H1 (cell line): ENCODE measurements around the gene ZMIZ1. TPM values are rescaled to one million over a fixed set of nuclear protein-coding genes. Genes with fewer than 3 reads are reported as not detected.

Experiments used
- CTCF ChIA-PET: fragments of 300-600 bp; sonication (Branson Sonifier 250); formaldehyde crosslinking; loops from one replicate; lab custom pipeline; 2021; ENCODE audit not compliant: partially characterized antibody; lab: Charles Lee
- POLR2A ChIA-PET: fragments of 300-600 bp; sonication (Branson Sonifier 250); formaldehyde crosslinking; loops from one replicate; lab custom pipeline; 2021; ENCODE audit warnings: inconsistent platforms; ENCODE audit not compliant: partially characterized antibody; lab: Charles Lee
- DNase-seq, 2 experiments: peaks; one replicate each; pipeline versions ENCODE4 v3.0.0 to v3.0.0-alpha.2; 2010 to 2022; ENCODE audit warnings: low spot score in 2 of 2, low read depth in 1 of 2, mixed read lengths in 1 of 2
- FAIRE-seq: peaks from 2 replicates; lab custom pipeline; 2011; peaks lifted over from hg19 to GRCh38; lab: Jason Lieb, UNC
- H2AFZ ChIP-seq: 2 replicates; pipeline ENCODE4 v1.8.1; 2012; ENCODE audit warnings: low read length, inconsistent platforms
- H2AK5ac ChIP-seq: 2 replicates; pipeline ENCODE4 v1.6.1; 2013; ENCODE audit warnings: low read depth, low read length
- H2BK120ac ChIP-seq: replicated peaks from 2 replicates; pipeline ENCODE3; 2013; ENCODE audit warnings: low read depth, low read length, inconsistent platforms
- H2BK12ac ChIP-seq: 2 replicates; pipeline ENCODE4 v1.6.1; 2013; ENCODE audit warnings: low read depth, low read length
- H2BK15ac ChIP-seq: 2 replicates; pipeline ENCODE4 v1.6.1; 2013; ENCODE audit warnings: low read length
- H2BK20ac ChIP-seq: 2 replicates; pipeline ENCODE4 v1.6.1; 2013; ENCODE audit warnings: low read length
- H2BK5ac ChIP-seq: 2 replicates; pipeline ENCODE4 v1.6.1; 2013; ENCODE audit warnings: low read depth, low read length
- H3K14ac ChIP-seq: 2 replicates; pipeline ENCODE4 v1.6.1; 2013; ENCODE audit warnings: inconsistent platforms; ENCODE audit not compliant: insufficient read length
- H3K18ac ChIP-seq: 2 replicates; pipeline ENCODE4 v1.6.1; 2013; ENCODE audit warnings: low read length; ENCODE audit errors: extremely low read depth
- H3K23ac ChIP-seq: 2 replicates; pipeline ENCODE4 v1.6.1; 2013; ENCODE audit warnings: inconsistent platforms; ENCODE audit not compliant: insufficient read length
- H3K23me2 ChIP-seq: 2 replicates; pipeline ENCODE4 v1.6.1; 2013; ENCODE audit warnings: low read depth, low read length
- H3K27ac ChIP-seq: 2 replicates; pipeline ENCODE4 v1.6.1; 2011; ENCODE audit warnings: low read depth, low read length, inconsistent platforms
- H3K27me3 ChIP-seq, 4 experiments: replicated peaks in 1 of 4; 1 replicate in 1 of 4; 2 replicates in 3 of 4; pipeline versions ENCODE4 v1.6.1 to v1.8.1; 2011 to 2013; ENCODE audit warnings: low read length in 3 of 4, mild to moderate bottlenecking in 3 of 4, inconsistent platforms in 2 of 4, mixed read lengths in 2 of 4, moderate library complexity in 1 of 4; ENCODE audit not compliant: control insufficient read depth in 3 of 4, insufficient read depth in 3 of 4; ENCODE audit errors: extremely low read depth in 1 of 4
- H3K36me3 ChIP-seq, 4 experiments: 2 replicates each; pipeline versions ENCODE4 v1.6.1 to v1.8.1; 2011 to 2013; ENCODE audit warnings: mild to moderate bottlenecking in 4 of 4, low read length in 3 of 4, moderate library complexity in 2 of 4, control low read depth in 1 of 4, inconsistent platforms in 1 of 4; ENCODE audit not compliant: insufficient read depth in 4 of 4, control insufficient read depth in 2 of 4
- H3K4ac ChIP-seq: replicated peaks from 2 replicates; pipeline ENCODE3; 2013; ENCODE audit warnings: low read length, low read depth, mixed read lengths, inconsistent platforms; ENCODE audit not compliant: insufficient read length
- H3K4me1 ChIP-seq, 4 experiments: replicated peaks in 1 of 4; 1 replicate in 1 of 4; 2 replicates in 3 of 4; pipeline versions ENCODE4 v1.6.1 to v1.8.1; 2011 to 2013; ENCODE audit warnings: low read length in 3 of 4, inconsistent platforms in 2 of 4, mixed read lengths in 1 of 4; ENCODE audit not compliant: insufficient read depth in 4 of 4, control insufficient read depth in 3 of 4
- H3K4me2 ChIP-seq, 2 experiments: 2 replicates each; pipeline versions ENCODE4 v1.6.1 to v1.8.1; 2011 to 2013; ENCODE audit warnings: low read depth in 2 of 2, low read length in 2 of 2, control low read depth in 1 of 2, inconsistent platforms in 1 of 2, mild to moderate bottlenecking in 1 of 2; ENCODE audit not compliant: insufficient read depth in 1 of 2
- H3K4me3 ChIP-seq, 4 experiments: fragments of 200-600, 300-600 bp in 1 of 4; sonication (generic), shearing (Covaris generic), sonication (Bioruptor Twin) in 1 of 4; 2 replicates each; pipeline versions ENCODE4 v1.5.1 to v1.8.1; 2011 to 2016; ENCODE audit warnings: low read length in 4 of 4, low read depth in 3 of 4, control low read depth in 2 of 4, inconsistent platforms in 2 of 4, mild to moderate bottlenecking in 2 of 4, mixed read lengths in 1 of 4, moderate library complexity in 1 of 4; ENCODE audit not compliant: insufficient read depth in 2 of 4; ENCODE audit errors: extremely low read depth in 1 of 4
- H3K56ac ChIP-seq: replicated peaks from 2 replicates; pipeline ENCODE3; 2013; ENCODE audit warnings: low read depth, mild to moderate bottlenecking, mixed read lengths, low read length, inconsistent platforms; ENCODE audit not compliant: insufficient read length
- H3K79me1 ChIP-seq: 2 replicates; pipeline ENCODE4 v1.6.1; 2013; ENCODE audit warnings: low read depth, low read length, control low read depth
- H3K79me2 ChIP-seq, 2 experiments: 2 replicates each; pipeline versions ENCODE4 v1.6.1 to v1.8.1; 2012 to 2013; ENCODE audit warnings: low read length in 2 of 2, mild to moderate bottlenecking in 2 of 2, inconsistent platforms in 1 of 2; ENCODE audit not compliant: insufficient read depth in 2 of 2, control insufficient read depth in 1 of 2
- H3K9ac ChIP-seq, 4 experiments: replicated peaks in 1 of 4; 1 replicate in 1 of 4; 2 replicates in 3 of 4; pipeline versions ENCODE4 v1.6.1 to v1.8.1; 2011 to 2013; ENCODE audit warnings: low read depth in 3 of 4, low read length in 3 of 4, control low read depth in 2 of 4, mild to moderate bottlenecking in 2 of 4, moderate library complexity in 2 of 4, inconsistent platforms in 1 of 4; ENCODE audit errors: extremely low read depth in 1 of 4
- H3K9me3 ChIP-seq, 2 experiments: 2 replicates each; pipeline versions ENCODE4 v1.6.1 to v1.8.1; 2012 to 2013; ENCODE audit warnings: mild to moderate bottlenecking in 2 of 2, moderate library complexity in 2 of 2, control low read depth in 1 of 2, inconsistent platforms in 1 of 2, low read depth in 1 of 2, low read length in 1 of 2, mixed read lengths in 1 of 2; ENCODE audit not compliant: insufficient read depth in 2 of 2
- H4K20me1 ChIP-seq, 2 experiments: replicated peaks in 1 of 2; 2 replicates each; pipeline versions ENCODE3 to v1.8.1; 2011 to 2013; ENCODE audit warnings: inconsistent platforms in 2 of 2, low read length in 2 of 2, mild to moderate bottlenecking in 1 of 2; ENCODE audit not compliant: insufficient read depth in 2 of 2, control insufficient read depth in 1 of 2
- H4K5ac ChIP-seq: 2 replicates; pipeline ENCODE4 v1.6.1; 2013; ENCODE audit warnings: low read length, low read depth, mixed read lengths, inconsistent platforms; ENCODE audit not compliant: insufficient read length
- H4K8ac ChIP-seq: 2 replicates; pipeline ENCODE4 v1.8.0; 2013; ENCODE audit warnings: mild to moderate bottlenecking, moderate library complexity, low read length, inconsistent platforms; ENCODE audit not compliant: insufficient read depth; ENCODE audit errors: extremely low read depth
- H4K91ac ChIP-seq: replicated peaks from 2 replicates; pipeline ENCODE3; 2013; ENCODE audit warnings: low read length, mixed read lengths, inconsistent platforms; ENCODE audit not compliant: insufficient read length
- ATF3 ChIP-seq: IDR thresholded peaks from 2 replicates; pipeline ENCODE4 v1.6.1; 2011; ENCODE audit warnings: low read depth, mild to moderate bottlenecking, low read length; ENCODE audit not compliant: insufficient read depth
- CBX5 ChIP-seq: fragments of 300-800, 300-1000 bp; sonication (generic); IDR thresholded peaks from 2 replicates; pipeline ENCODE4 v1.7.1; 2016; ENCODE audit warnings: antibody characterized with exemption, low read length, low read depth
- CHD1 ChIP-seq: IDR thresholded peaks from 2 replicates; pipeline ENCODE4 v1.6.1; 2012; ENCODE audit warnings: low read depth, low read length, improper control_type of control experiment
- CREB1 ChIP-seq: IDR thresholded peaks from 2 replicates; pipeline ENCODE4 v1.6.1; 2012; ENCODE audit warnings: inconsistent platforms
- CTBP2 ChIP-seq: IDR thresholded peaks from 2 replicates; pipeline ENCODE4 v1.7.0; 2011; ENCODE audit warnings: borderline replicate concordance, mild to moderate bottlenecking, moderate library complexity, mixed read lengths, low read length; ENCODE audit not compliant: insufficient read depth, insufficient read length
- KDM4A ChIP-seq: IDR thresholded peaks from one replicate; pipeline ENCODE4 v1.7.1; 2012; ENCODE audit warnings: low read depth, mild to moderate bottlenecking, moderate library complexity, low read length, inconsistent platforms; ENCODE audit not compliant: severe bottlenecking
- KDM5A ChIP-seq: fragments of 200-600 bp; IDR thresholded peaks from 2 replicates; pipeline ENCODE4 v1.7.1; 2012; ENCODE audit warnings: mild to moderate bottlenecking, low read length, inconsistent platforms, mixed read lengths
- MAX ChIP-seq: IDR thresholded peaks from 2 replicates; pipeline ENCODE4 v1.6.1; 2012; ENCODE audit warnings: inconsistent platforms
- SIN3A ChIP-seq, 2 experiments: IDR thresholded peaks in 1 of 2; conservative IDR thresholded peaks in 1 of 2; 2 replicates each; pipeline ENCODE4 v1.6.1; 2011 to 2012; ENCODE audit warnings: low read length in 2 of 2, improper control_type of control experiment in 1 of 2, low read depth in 1 of 2, mild to moderate bottlenecking in 1 of 2
- SIX5 ChIP-seq: IDR thresholded peaks from 2 replicates; pipeline ENCODE4 v1.6.1; 2011; ENCODE audit warnings: mild to moderate bottlenecking, low read depth, low read length
- TEAD4 ChIP-seq: IDR thresholded peaks from 2 replicates; pipeline ENCODE4 v1.6.1; 2012; ENCODE audit warnings: low read depth, low read length, inconsistent platforms, mixed read lengths
- YY1 ChIP-seq: IDR thresholded peaks from 2 replicates; pipeline ENCODE4 v1.6.1; 2011; ENCODE audit warnings: low read depth, mild to moderate bottlenecking, low read length
- WGBS, 2 experiments: shearing (Covaris generic) in 1 of 2; methylation state at CpG; one replicate each; pipeline versions ENCODE4 v1.1.6 to v1.1.7; 2013 to 2015; ENCODE audit warnings: low lambda C conversion rate in 2 of 2, mixed read lengths in 2 of 2, inconsistent platforms in 1 of 2, low coverage in 1 of 2, missing lambda C conversion rate in 1 of 2; ENCODE audit not compliant: insufficient replicate concordance in 2 of 2, insufficient coverage in 1 of 2, insufficient read length in 1 of 2; ENCODE audit errors: extremely low coverage in 1 of 2, missing lambda C conversion rate in 1 of 2; 5-methylcytosine and 5-hydroxymethylcytosine counted together
- polyA plus RNA-seq, 7 experiments: library from polyadenylated mRNA; depleted of rRNA in 3 of 7; stranded (reverse) in 5 of 7; unstranded in 2 of 7; fragments of >200 nt in 5 of 7; fragments of 200-250 nt in 2 of 7; gene quantifications; 1 replicate in 5 of 7; 2 replicates in 1 of 7; 4 replicates in 1 of 7; pipeline versions ENCODE4 v1.2.1 to v1.2.3, GENCODE V29; 2011 to 2013; ENCODE audit warnings: missing spikeins in 2 of 7, mixed read lengths in 2 of 7
- total RNA-seq: library from RNA; stranded (reverse); fragmentation: NEBNext Ultra II Directional; extraction: Animal tissue kit (Norgen Biotek cat#: 25700); gene quantifications from 2 replicates; pipeline ENCODE4 v1.2.1, GENCODE V29; 2021

Gene ZMIZ1
- total and polyA plus RNA-seq, 2 of the 8 experiments (the other 6 are each of a cell fraction or from before 2014, with no cell fraction given), result 8.1 to 28.0 TPM

- H4K20me1 ChIP-seq, result peaks cover 26 to 32% of the 10 kb centered on the region in 2 experiments
Measured at GRCh38 chr10:79107736-79108264, 39.0 kb downstream of the ZMIZ1 start.

More at GRCh38 chr10:79107736-79108264, 39.0 kb downstream of the ZMIZ1 start:
- H4K91ac ChIP-seq, result no peak overlapping the region
- peaks cover 11 to 99% of the 10 kb centered on the region in 2 experiments; a peak in 3 of 4 replicates for H3K79me2 ChIP-seq
- H3K14ac ChIP-seq, result no peak overlapping the region
- no peak overlapping the region for H3K56ac ChIP-seq
- H3K23ac ChIP-seq, result no peak overlapping the region
- TF ChIP-seq SIN3A (conservative IDR thresholded peaks at IDR 0.05 in 1 of 2, IDR thresholded peaks at IDR 0.05 in 1 of 2; ENCODE audit: low read depth in 1 of 2, low read length in 2 of 2) (no peak), KDM5A (no peak), SIX5 (no peak), CHD1 (no peak), MAX (no peak), YY1 (no peak), CTBP2 (no peak), ATF3 (no peak), TEAD4 (no peak), KDM4A (no peak), CREB1 (no peak), CBX5 (no peak)
- no peak overlapping the region for H2BK120ac ChIP-seq
- H4K5ac ChIP-seq, result no peak overlapping the region
- H3K9ac ChIP-seq, result no peak overlapping the region
- H3K4me3 ChIP-seq, result no peak overlapping the region
- no peak overlapping the region for H2BK5ac ChIP-seq
- no peak overlapping the region for H3K4ac ChIP-seq
- H3K4me1 ChIP-seq, result peaks cover 8 to 25% (median 17%) of the 10 kb centered on the region in 4 experiments
- H3K27ac ChIP-seq, result no peak overlapping the region; the same call in 1 of the 2 replicates
- H2BK15ac ChIP-seq, result no peak overlapping the region
- no peaks in the 10 kb centered on the region; a peak in 1 of 8 replicates for H3K36me3 ChIP-seq
- H2BK12ac ChIP-seq, result no peak overlapping the region
- FAIRE-seq (no peak), DNase-seq (no peak)
- H3K4me2 ChIP-seq, result no peak overlapping the region; a peak in 1 of 4 replicates
- CTCF ChIA-PET, result interaction anchor here (0.9 to 3.3 kb wide), 5 partner anchors 9 to 87 kb away, joined by 3 to 16 read pairs (median 5); no protein-coding TSS in a partner anchor
- H3K23me2 ChIP-seq, result no peaks in the 10 kb centered on the region; the same call in 1 of the 2 replicates
- H2AK5ac ChIP-seq, result no peak overlapping the region
- H3K79me1 ChIP-seq, result peaks cover 51% of the 10 kb centered on the region
- H3K27me3 ChIP-seq, result no peaks in the 10 kb centered on the region
- WGBS, 2 experiments, result 95% methylated on average over 5 of the region's 5 CpGs; no CpG with 5 or more reads in 1 of the 2 experiments
- POLR2A ChIA-PET, result no interaction called here
- no peaks in the 10 kb centered on the region for H3K9me3 ChIP-seq
- no peak overlapping the region for H4K8ac ChIP-seq
- peak overlapping the region; percentile 49; the same call in 1 of the 2 replicates for H3K18ac ChIP-seq
- no peak overlapping the region for H2AFZ ChIP-seq
- no peak overlapping the region for H2BK20ac ChIP-seq
